ENCODE data around the gene PRPF8. TPM values are rescaled to one million over a fixed set of nuclear protein-coding genes. Genes with fewer than 3 reads are reported as not detected.

PRPF8 gene
- total RNA-seq, 1 donor from 2014 or later: 297 TPM

DNA sequence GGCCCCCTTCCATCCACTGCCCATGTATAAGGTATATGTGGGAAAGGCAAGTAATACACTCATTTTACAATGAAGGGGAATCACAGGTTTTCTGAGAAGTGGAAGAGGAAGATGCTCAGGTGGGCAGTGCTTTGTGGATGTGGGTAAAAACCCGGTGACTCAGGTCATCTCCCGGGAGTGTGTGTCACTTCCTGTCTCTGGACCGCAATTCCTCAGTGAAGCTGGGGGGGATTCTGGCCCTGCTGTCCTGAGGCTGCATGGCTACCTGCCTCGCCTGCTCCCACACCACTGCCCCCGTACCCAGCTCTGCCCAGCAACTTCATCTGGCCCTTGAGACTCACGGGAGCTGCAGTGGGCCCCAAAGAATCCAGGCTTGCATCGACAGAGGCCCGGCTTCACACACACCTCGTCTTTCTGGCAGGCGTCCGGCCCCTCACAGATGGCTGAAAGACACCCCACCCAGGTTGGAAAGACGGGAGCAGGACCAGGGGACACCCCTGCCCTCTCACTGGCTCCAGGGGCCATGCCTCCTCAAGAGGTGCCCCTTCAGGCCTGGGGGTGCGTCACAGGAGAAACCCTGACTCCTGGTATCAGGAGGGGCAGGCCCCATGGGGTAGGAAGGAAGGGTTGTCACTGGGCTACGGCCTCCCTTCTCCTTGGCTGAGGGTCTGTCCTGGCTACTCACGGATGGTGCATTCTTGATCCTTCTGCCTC lies 40.0 kb downstream of the PRPF8 start:
- peaks cover 20% of the 10 kb centered on the region for H3K4me1 Mint-ChIP-seq (ENCODE audit: low read depth, unreplicated experiment)
- no peak for TF ChIP-seq CTCF (IDR thresholded peaks at IDR 0.05; ENCODE audit: partially characterized antibody, unreplicated experiment)
- H3K9me3 Mint-ChIP-seq (ENCODE audit: unreplicated experiment): peaks cover 5% of the 10 kb centered on the region
- no peaks in the 10 kb centered on the region for H3K36me3 Mint-ChIP-seq (ENCODE audit: unreplicated experiment)
- no peak for DNase-seq
- peak overlapping the region; percentile 92 for H3K27ac Mint-ChIP-seq (ENCODE audit: unreplicated experiment)
- peaks cover 10% of the 10 kb centered on the region for H3K27me3 Mint-ChIP-seq (ENCODE audit: unreplicated experiment)
- H3K4me3 Mint-ChIP-seq (ENCODE audit: unreplicated experiment): peak overlapping the region; percentile 81

DNA sequence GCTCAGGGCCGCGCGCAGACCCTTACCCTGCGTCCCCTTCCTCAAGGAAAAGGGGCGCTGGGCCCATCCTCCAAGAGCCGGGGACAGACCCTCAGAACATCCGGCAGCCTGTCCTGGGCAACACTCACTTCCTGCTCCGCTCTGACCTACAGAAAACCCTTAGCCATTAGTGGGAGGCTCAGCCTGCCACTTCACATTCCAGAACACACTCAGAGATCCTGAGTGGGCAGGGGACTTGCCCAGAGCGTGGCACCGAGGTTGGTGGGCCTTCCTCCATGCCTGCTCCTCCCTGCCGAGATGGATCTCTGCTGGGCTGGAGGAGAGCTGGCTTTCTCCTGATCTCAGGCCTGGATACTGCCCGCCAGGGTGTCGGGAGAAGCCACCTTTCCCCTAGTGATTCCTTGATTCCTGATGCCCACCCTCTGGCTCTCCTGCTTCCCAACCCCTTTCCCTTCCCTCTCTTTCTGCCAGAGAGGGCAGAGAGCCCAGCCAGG lies 40.6 kb downstream of the PRPF8 start:
- H3K9me3 Mint-ChIP-seq (ENCODE audit: unreplicated experiment): peaks cover 5% of the 10 kb centered on the region
- peaks cover 20% of the 10 kb centered on the region for H3K4me1 Mint-ChIP-seq (ENCODE audit: low read depth, unreplicated experiment)
- peak overlapping the region; percentile 92 for H3K27ac Mint-ChIP-seq (ENCODE audit: unreplicated experiment)
- H3K4me3 Mint-ChIP-seq (ENCODE audit: unreplicated experiment): peak overlapping the region; percentile 81
- DNase-seq: no peak
- no peaks in the 10 kb centered on the region for H3K36me3 Mint-ChIP-seq (ENCODE audit: unreplicated experiment)
- H3K27me3 Mint-ChIP-seq (ENCODE audit: unreplicated experiment): peaks cover 10% of the 10 kb centered on the region
- TF ChIP-seq CTCF (IDR thresholded peaks at IDR 0.05; ENCODE audit: partially characterized antibody, unreplicated experiment): no peak

GRCh38 chr17:1643293-1643998 lies 41.2 kb downstream of the PRPF8 start:
- H3K4me1 Mint-ChIP-seq (ENCODE audit: low read depth, unreplicated experiment): peaks cover 20% of the 10 kb centered on the region
- H3K36me3 Mint-ChIP-seq (ENCODE audit: unreplicated experiment): no peaks in the 10 kb centered on the region
- peaks cover 5% of the 10 kb centered on the region for H3K9me3 Mint-ChIP-seq (ENCODE audit: unreplicated experiment)
- no peak overlapping the region for H3K4me3 Mint-ChIP-seq (ENCODE audit: unreplicated experiment)
- no peak overlapping the region for H3K27ac Mint-ChIP-seq (ENCODE audit: unreplicated experiment)
- peaks cover 10% of the 10 kb centered on the region for H3K27me3 Mint-ChIP-seq (ENCODE audit: unreplicated experiment)
- peak; percentile 20 for TF ChIP-seq CTCF (IDR thresholded peaks at IDR 0.05; ENCODE audit: partially characterized antibody, unreplicated experiment)
- DNase-seq: peak; percentile 62

DNA sequence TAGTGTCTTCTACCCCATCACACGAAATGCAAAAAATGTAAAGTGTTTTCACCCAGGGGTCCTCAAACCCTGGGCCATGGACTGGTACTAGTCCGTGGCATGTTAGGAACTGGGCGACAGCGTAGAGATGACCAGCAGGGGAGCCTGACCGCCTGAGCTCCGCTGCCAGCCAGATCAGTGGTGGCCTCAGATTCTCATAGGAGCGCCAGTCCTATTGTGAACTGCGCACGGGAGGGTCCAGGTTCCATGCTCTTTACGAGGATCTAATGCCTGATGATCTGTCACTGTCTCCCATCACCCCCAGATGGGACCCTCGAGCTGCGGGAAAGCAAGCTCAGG lies 43.6 kb downstream of the PRPF8 start:
- Mint-ChIP-seq H3K4me1 (ENCODE audit: low read depth, unreplicated experiment) (peaks cover 18% of the 10 kb centered on the region), H3K27ac (ENCODE audit: unreplicated experiment) (peak overlapping the region; percentile 38), H3K36me3 (ENCODE audit: unreplicated experiment) (no peaks in the 10 kb centered on the region), H3K4me3 (ENCODE audit: unreplicated experiment) (peak overlapping the region; percentile 52), H3K9me3 (ENCODE audit: unreplicated experiment) (peaks cover 10% of the 10 kb centered on the region), H3K27me3 (ENCODE audit: unreplicated experiment) (peaks cover 14% of the 10 kb centered on the region)
- DNase-seq: no peak
- TF ChIP-seq CTCF (IDR thresholded peaks at IDR 0.05; ENCODE audit: partially characterized antibody, unreplicated experiment): no peak
